Measurements from ENCODE around the gene NOL4. TPM values are rescaled to one million over a fixed set of nuclear protein-coding genes. Genes with fewer than 3 reads are reported as not detected.

The NOL4 gene
- total and polyA plus RNA-seq, 2 experiments from 2014 or later: not detected

DNA sequence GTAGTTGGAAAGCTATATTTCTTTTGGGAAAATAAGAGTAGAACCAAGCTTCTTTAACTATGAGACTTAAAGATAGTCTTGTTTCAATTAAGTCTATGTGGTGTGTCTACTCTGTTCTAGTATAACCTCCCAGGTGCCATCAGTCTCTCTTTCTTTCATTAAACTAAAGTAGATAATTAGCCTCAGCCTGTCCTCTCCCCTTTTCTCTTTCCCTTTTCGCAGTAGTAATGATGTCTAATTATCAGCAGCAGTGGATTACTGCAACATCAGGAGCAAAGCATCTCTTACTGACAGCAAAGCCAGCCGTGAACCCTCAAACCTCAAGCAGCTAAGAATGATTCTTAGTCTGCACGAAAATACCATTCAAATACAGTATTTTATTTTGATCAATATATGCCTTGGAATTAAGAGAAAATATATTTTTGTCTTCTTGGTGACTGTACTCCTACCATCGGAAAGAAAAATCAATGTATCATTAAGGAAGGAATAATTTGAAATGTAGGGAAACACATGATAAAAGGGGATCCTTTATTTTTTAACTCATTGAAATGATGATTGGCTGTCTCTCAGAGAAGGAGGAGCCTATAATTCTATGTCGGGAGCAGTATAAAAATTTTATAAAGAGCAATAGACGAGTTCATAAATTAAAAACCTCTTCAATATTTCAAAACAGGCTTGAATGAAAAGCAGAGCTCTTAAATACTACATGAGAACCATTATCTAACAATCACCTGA lies 4.5 kb downstream of the NOL4 start:
- Histone ChIP-seq H3K36me3 (ENCODE audit: low read depth) (no peaks in the 10 kb centered on the region), H3K4me3 (no peak overlapping the region), H3K4me2 (ENCODE audit: unreplicated experiment) (no peak overlapping the region), H3K4me1 (ENCODE audit: insufficient read depth) (peaks cover 8% of the 10 kb centered on the region; the same call in 1 of the 2 replicates), H4K20me1 (ENCODE audit: insufficient read depth) (no peaks in the 10 kb centered on the region), H3K9ac (no peak overlapping the region), H2AFZ (no peak overlapping the region), H3K27ac (no peak overlapping the region), H3K79me2 (ENCODE audit: insufficient read depth) (no peaks in the 10 kb centered on the region), H3K9me3 (ENCODE audit: low read depth) (no peaks in the 10 kb centered on the region), H3K27me3 (replicated peaks; ENCODE audit: insufficient read depth) (peaks cover 60% of the 10 kb centered on the region), H3F3A (ENCODE audit: insufficient read depth) (no peaks in the 10 kb centered on the region), H3K9me2 (ENCODE audit: insufficient read depth) (no peaks in the 10 kb centered on the region)
- TF ChIP-seq EZH2phosphoT487 (IDR thresholded peaks at IDR 0.05; ENCODE audit: insufficient read depth, low read depth): no peak
- no peak for TF ChIP-seq EZH2 (IDR thresholded peaks at IDR 0.05; ENCODE audit: insufficient read depth, poor library complexity, severe bottlenecking)
- no peak for DNase-seq
- in situ Hi-C loops (cut with MboI): no loop called here
- WGBS, 2 experiments (ENCODE audit: low coverage in 1 of 2, low lambda C conversion rate in 2 of 2, missing lambda C conversion rate in 2 of 2): 31 to 35% methylated on average over 6 of the region's 6 CpGs

DNA sequence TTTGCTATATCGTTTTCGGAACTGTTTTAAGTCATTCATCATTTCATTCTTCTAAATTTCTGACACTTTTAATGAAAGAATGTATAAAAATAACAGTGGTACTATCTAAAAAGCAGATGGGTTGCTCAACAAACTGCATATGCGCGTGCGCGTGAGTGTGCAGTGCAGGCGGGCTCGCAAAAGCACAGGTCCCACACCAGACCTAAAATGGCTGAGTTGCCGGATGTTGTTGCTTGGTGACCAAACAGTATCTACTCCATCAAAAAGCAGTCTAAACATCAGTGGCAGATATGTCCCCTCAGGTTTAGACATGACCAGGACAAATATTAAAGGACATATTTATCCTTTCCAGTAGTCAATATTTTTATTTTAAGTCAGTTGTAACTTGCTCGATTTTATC lies 5.1 kb downstream of the NOL4 start:
- H3F3A ChIP-seq (ENCODE audit: insufficient read depth): no peaks in the 10 kb centered on the region
- WGBS, 2 experiments (ENCODE audit: low coverage in 1 of 2, low lambda C conversion rate in 2 of 2, missing lambda C conversion rate in 2 of 2): 86 to 94% methylated on average over 10 of the region's 10 CpGs
- H3K79me2 ChIP-seq (ENCODE audit: insufficient read depth): no peaks in the 10 kb centered on the region
- H3K9me2 ChIP-seq (ENCODE audit: insufficient read depth): no peaks in the 10 kb centered on the region
- no peaks in the 10 kb centered on the region for H3K9me3 ChIP-seq (ENCODE audit: low read depth)
- H3K27me3 ChIP-seq (replicated peaks; ENCODE audit: insufficient read depth): peaks cover 56% of the 10 kb centered on the region
- H3K9ac ChIP-seq: no peak overlapping the region
- no peaks in the 10 kb centered on the region for H4K20me1 ChIP-seq (ENCODE audit: insufficient read depth)
- no peaks in the 10 kb centered on the region for H3K36me3 ChIP-seq (ENCODE audit: low read depth)
- TF ChIP-seq EZH2phosphoT487 (IDR thresholded peaks at IDR 0.05; ENCODE audit: insufficient read depth, low read depth) (no peak), EZH2 (IDR thresholded peaks at IDR 0.05; ENCODE audit: insufficient read depth, poor library complexity, severe bottlenecking) (no peak)
- DNase-seq: no peak
- H3K4me1 ChIP-seq (ENCODE audit: insufficient read depth): peaks cover 8% of the 10 kb centered on the region; the same call in 1 of the 2 replicates
- no peak overlapping the region for H3K27ac ChIP-seq
- no peak overlapping the region for H3K4me2 ChIP-seq (ENCODE audit: unreplicated experiment)
- no peak overlapping the region for H3K4me3 ChIP-seq
- no peak overlapping the region for H2AFZ ChIP-seq
- in situ Hi-C loops (cut with MboI): no loop called here

DNA sequence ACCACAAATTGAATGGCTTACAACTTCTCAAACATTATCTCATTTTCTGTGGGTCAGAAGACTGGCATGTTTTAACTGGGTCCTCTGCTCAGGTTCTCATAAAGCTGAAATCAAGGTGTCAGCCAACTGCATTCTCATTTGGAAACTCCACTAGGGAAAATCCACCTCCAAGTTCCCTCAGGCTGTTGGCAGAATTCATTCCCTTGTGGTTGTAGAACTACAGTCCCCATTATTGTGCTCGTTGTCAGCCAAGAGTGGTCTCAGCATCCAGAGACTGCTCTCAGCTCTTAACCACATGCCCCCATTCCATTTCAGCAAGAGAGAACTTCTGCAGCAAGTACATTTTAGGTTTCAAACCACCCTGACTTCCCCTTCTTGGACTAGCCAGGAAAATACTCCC lies 12.2 kb downstream of the NOL4 start:
- H2AFZ ChIP-seq: no peak overlapping the region
- no peaks in the 10 kb centered on the region for H3K4me1 ChIP-seq (ENCODE audit: insufficient read depth)
- no peaks in the 10 kb centered on the region for H3K9me2 ChIP-seq (ENCODE audit: insufficient read depth)
- DNase-seq: no peak
- no peaks in the 10 kb centered on the region for H4K20me1 ChIP-seq (ENCODE audit: insufficient read depth)
- no peak overlapping the region for H3K4me2 ChIP-seq (ENCODE audit: unreplicated experiment)
- H3K4me3 ChIP-seq: no peak overlapping the region
- TF ChIP-seq EZH2 (IDR thresholded peaks at IDR 0.05; ENCODE audit: insufficient read depth, poor library complexity, severe bottlenecking): no peak
- no peak overlapping the region for H3K27ac ChIP-seq
- no peak overlapping the region for H3K9ac ChIP-seq
- H3K9me3 ChIP-seq (ENCODE audit: low read depth): no peaks in the 10 kb centered on the region
- no peaks in the 10 kb centered on the region for H3F3A ChIP-seq (ENCODE audit: insufficient read depth)
- H3K27me3 ChIP-seq (replicated peaks; ENCODE audit: insufficient read depth): no peaks in the 10 kb centered on the region
- H3K79me2 ChIP-seq (ENCODE audit: insufficient read depth): no peaks in the 10 kb centered on the region
- in situ Hi-C loops (cut with MboI): no loop called here
- no peaks in the 10 kb centered on the region for H3K36me3 ChIP-seq (ENCODE audit: low read depth)
- WGBS, 2 experiments (ENCODE audit: low coverage in 1 of 2, low lambda C conversion rate in 2 of 2, missing lambda C conversion rate in 2 of 2): 0 to 5% methylated on average over 1 of the region's 1 CpG

DNA sequence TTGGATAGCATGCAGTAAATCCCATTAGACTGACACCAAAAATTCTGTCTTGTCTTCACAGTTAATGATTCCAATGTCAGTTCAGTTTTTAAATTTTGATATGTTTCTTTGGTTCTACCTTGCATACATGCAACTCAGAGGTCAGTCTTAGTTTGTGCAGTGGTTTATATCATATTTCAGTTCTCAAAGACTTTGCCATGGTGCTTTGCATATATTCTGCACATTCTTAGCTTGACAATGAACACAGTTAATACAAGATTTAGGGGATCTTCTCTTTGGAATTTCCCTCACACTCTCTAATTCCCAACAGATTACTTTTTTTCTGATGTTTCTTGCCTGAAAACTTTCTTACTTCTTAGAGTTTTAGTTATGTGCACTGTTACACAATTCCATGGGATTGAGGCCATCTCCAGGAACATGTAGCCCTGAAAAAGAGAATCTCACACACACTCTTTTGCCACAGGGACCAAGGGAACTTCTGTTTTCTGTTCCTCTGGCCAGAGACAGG lies 17.3 kb downstream of the NOL4 start:
- Histone ChIP-seq H3K9me2 (ENCODE audit: insufficient read depth) (no peaks in the 10 kb centered on the region), H3K9me3 (ENCODE audit: low read depth) (no peaks in the 10 kb centered on the region), H2AFZ (no peak overlapping the region), H3K4me3 (no peak overlapping the region), H3K27me3 (replicated peaks; ENCODE audit: insufficient read depth) (no peaks in the 10 kb centered on the region), H3K4me1 (ENCODE audit: insufficient read depth) (no peaks in the 10 kb centered on the region), H3K4me2 (ENCODE audit: unreplicated experiment) (no peak overlapping the region), H4K20me1 (ENCODE audit: insufficient read depth) (no peaks in the 10 kb centered on the region), H3K36me3 (ENCODE audit: low read depth) (no peaks in the 10 kb centered on the region), H3F3A (ENCODE audit: insufficient read depth) (no peaks in the 10 kb centered on the region), H3K9ac (no peak overlapping the region), H3K79me2 (ENCODE audit: insufficient read depth) (no peaks in the 10 kb centered on the region), H3K27ac (no peak overlapping the region)
- no peak for DNase-seq
- TF ChIP-seq EZH2 (IDR thresholded peaks at IDR 0.05; ENCODE audit: insufficient read depth, poor library complexity, severe bottlenecking): no peak
- no peak for TF ChIP-seq EZH2phosphoT487 (IDR thresholded peaks at IDR 0.05; ENCODE audit: insufficient read depth, low read depth)
- in situ Hi-C loops (cut with MboI): no loop called here
